ENCODE measurements around the gene TEX22. TPM values are rescaled to one million over a fixed set of nuclear protein-coding genes. Genes with fewer than 3 reads are reported as not detected.

Gene TEX22
- total RNA-seq, 2 donors from 2014 or later = 0.95 to 3.7 TPM

DNA sequence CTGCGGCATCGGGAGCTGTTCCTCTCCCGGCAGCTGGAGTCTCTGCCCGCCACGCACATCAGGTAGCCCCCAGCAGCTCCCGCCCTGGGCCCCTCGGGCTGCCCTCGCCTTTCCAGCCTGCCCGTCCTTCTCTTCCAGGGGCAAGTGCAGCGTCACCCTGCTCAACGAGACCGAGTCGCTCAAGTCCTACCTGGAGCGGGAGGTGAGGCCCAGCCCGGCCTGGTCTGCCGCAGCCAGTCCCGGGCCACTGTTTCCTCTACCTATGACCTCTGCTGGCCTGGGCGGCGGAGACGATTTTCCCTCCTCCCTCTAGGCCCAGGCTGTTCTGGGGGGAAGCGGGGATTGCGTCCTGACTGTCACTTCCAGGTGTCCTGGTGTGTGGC, 51.8 kb downstream of the TEX22 start:
- H3K27ac Mint-ChIP-seq = no peak overlapping the region
- H3K27me3 Mint-ChIP-seq = no peaks in the 10 kb centered on the region
- H3K36me3 Mint-ChIP-seq (ENCODE audit: low read depth) = peaks cover 36% of the 10 kb centered on the region
- no peak overlapping the region for H3K4me3 Mint-ChIP-seq
- no peaks in the 10 kb centered on the region for H3K9me3 Mint-ChIP-seq
- no peak for ATAC-seq (replicated peaks)
- no peaks in the 10 kb centered on the region for H3K4me1 Mint-ChIP-seq

DNA sequence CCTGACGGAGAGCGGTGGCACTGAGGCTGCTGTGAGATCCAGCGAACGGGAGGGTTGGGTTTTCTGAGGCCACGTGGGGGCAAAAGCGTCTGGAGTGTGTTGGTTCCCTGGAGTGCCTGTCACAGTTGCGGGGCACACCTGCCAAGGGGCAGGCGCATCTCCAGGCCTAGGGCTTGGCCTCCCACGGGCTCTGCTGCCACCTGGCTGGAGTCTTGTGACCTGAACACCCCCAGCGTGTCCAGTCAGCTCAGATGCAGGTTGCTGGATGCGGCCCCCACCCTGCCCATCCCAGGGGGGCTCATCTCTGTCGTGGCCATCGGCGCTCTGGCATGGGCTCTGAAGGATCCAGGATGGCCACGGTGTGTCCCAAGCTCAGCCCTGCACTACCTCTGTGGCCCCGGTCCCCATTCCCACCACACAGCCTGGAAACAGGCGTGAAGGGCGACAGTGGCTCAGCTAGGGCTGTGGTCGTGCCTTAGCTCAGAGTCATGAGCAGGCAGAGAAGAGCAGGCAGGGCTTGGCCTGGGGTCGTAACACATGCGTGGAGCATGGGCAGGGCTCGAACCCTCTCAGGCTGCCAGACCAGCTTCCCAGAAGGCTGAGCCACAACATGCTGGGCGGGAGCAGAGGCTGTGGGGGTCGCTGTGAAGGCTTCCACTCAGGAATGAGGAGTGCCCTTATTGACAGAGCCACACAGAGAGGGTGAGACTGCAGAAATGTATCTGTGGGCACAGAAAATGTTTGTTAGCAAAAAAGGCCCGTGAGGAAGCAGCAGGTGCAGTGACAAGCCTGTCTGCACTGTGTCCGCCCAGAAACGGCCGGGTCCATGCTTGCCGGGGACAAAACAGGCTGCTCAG, 52.8 kb downstream of the TEX22 start:
- no peaks in the 10 kb centered on the region for H3K4me1 Mint-ChIP-seq

GRCh38 chr14:105452963-105453362, 54.6 kb downstream of the TEX22 start:
- Mint-ChIP-seq H3K27me3 (no peaks in the 10 kb centered on the region), H3K27ac (no peak overlapping the region)

More for the DNA sequence above, 52.8 kb downstream of the TEX22 start:
- peaks cover 43% of the 10 kb centered on the region for H3K36me3 Mint-ChIP-seq (ENCODE audit: low read depth)
- no peaks in the 10 kb centered on the region for H3K9me3 Mint-ChIP-seq
- ATAC-seq (replicated peaks) = no peak
- no peaks in the 10 kb centered on the region for H3K27me3 Mint-ChIP-seq
- H3K27ac Mint-ChIP-seq = no peak overlapping the region
- H3K4me3 Mint-ChIP-seq = no peak overlapping the region

DNA sequence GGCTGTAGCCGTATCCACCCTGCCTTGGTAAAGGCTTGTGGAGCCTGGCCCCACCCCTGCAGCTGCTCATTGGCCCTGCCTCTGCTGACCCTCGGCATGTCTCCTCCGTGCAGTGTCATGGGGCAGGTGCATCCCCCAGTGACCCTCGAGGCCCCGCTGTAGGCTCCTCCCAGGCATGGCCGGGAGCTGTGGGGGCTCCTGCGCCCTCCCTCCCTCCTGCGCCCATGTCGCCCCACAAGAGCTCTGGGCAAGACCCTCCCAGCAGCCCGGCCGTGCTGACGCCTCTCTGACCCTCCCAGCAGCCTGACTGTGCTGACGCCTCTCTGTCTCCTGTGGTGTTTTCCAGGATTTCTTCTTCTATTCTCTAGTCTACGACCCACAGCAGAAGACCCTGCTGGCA, 55.5 kb downstream of the TEX22 start:
- no peaks in the 10 kb centered on the region for H3K9me3 Mint-ChIP-seq
- H3K4me1 Mint-ChIP-seq = no peaks in the 10 kb centered on the region
- H3K27ac Mint-ChIP-seq = no peak overlapping the region
- no peak overlapping the region for H3K4me3 Mint-ChIP-seq
- no peaks in the 10 kb centered on the region for H3K27me3 Mint-ChIP-seq
- H3K36me3 Mint-ChIP-seq (ENCODE audit: low read depth) = peaks cover 48% of the 10 kb centered on the region
- ATAC-seq (replicated peaks) = no peak

More at GRCh38 chr14:105452963-105453362, 54.6 kb downstream of the TEX22 start:
- peaks cover 48% of the 10 kb centered on the region for H3K36me3 Mint-ChIP-seq (ENCODE audit: low read depth)
- no peaks in the 10 kb centered on the region for H3K9me3 Mint-ChIP-seq
- ATAC-seq (replicated peaks) = no peak
- no peak overlapping the region for H3K4me3 Mint-ChIP-seq
- H3K4me1 Mint-ChIP-seq = no peaks in the 10 kb centered on the region

DNA sequence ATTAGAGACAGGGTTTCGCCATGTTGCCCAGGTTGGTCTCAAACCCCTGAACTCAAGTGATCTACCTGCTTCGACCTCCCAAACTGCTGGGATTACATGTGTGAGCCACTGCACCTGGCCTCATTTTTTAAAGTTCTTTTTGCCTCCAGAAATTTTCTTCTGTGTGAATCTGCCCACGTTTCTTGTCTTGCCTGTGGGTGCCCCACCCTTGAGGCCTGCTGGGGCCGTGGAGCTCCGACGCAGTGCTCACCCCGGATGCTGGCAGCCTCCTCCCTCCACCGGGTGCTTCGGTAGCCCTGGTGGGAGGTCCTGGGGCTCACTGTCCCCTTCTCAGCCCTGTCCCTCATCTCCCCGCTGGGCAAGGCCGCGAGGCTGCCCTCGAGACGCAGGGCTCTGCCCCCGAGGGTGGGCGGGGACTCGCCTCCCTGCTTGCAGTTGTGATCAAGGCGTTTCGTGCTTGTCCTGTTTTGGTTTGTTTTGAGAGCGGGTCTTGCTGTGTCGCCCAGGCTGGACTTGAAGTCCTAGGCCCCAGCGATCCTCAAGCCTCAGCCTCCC, 56.8 kb downstream of the TEX22 start:
- Mint-ChIP-seq H3K27ac (no peak overlapping the region), H3K9me3 (no peaks in the 10 kb centered on the region), H3K4me1 (no peaks in the 10 kb centered on the region), H3K27me3 (no peaks in the 10 kb centered on the region), H3K36me3 (ENCODE audit: low read depth) (peaks cover 48% of the 10 kb centered on the region), H3K4me3 (no peak overlapping the region)
- ATAC-seq (replicated peaks) = no peak

DNA sequence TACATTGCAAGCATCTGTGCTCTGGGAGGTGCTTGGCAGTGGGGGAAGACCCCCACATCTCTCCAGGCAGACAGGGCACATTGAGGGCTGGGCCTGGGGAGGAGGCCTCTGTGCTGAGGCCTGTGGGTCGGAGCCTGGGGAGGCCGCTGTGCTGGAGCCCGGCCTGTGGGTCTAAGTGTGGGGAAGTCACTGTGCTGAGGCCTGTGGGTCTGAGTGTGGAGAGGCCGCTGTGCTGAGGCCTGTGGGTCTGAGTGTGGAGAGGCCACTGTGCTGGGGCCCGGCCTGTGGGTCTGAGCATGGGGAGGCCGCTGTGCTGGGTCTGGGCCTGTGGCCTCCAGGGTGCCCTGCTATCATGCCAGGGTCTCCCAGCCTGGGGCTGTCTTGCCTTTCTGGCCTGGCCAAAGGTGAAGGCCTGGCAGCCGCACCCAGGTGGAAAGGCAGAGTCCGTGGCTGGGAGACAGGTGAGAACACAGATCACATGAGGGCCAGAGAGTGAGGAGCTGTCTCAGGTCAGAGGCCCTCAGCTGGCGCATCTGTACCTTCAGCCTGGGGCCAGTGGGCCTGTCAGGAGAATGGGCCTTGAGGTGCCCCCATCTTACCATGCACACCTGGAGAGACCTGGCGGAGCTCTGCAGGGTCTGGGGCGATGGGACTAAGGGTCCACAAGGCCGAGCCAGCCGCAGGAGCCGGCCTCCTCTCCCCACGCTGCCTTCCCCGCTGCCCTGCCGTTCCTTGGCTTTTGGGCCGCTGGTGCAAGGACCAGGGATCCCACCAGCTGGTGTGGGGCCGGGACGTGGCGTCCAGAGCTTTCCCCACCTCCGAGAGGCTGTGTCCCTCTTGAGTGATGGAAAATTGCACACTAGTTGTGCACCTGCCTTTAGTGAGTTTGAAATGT, 57.7 kb downstream of the TEX22 start:
- H3K9me3 Mint-ChIP-seq = no peaks in the 10 kb centered on the region
- H3K27me3 Mint-ChIP-seq = no peaks in the 10 kb centered on the region
- H3K27ac Mint-ChIP-seq = no peak overlapping the region
- no peak for ATAC-seq (replicated peaks)
- no peak overlapping the region for H3K4me3 Mint-ChIP-seq
- no peaks in the 10 kb centered on the region for H3K4me1 Mint-ChIP-seq
- peaks cover 48% of the 10 kb centered on the region for H3K36me3 Mint-ChIP-seq (ENCODE audit: low read depth)

DNA sequence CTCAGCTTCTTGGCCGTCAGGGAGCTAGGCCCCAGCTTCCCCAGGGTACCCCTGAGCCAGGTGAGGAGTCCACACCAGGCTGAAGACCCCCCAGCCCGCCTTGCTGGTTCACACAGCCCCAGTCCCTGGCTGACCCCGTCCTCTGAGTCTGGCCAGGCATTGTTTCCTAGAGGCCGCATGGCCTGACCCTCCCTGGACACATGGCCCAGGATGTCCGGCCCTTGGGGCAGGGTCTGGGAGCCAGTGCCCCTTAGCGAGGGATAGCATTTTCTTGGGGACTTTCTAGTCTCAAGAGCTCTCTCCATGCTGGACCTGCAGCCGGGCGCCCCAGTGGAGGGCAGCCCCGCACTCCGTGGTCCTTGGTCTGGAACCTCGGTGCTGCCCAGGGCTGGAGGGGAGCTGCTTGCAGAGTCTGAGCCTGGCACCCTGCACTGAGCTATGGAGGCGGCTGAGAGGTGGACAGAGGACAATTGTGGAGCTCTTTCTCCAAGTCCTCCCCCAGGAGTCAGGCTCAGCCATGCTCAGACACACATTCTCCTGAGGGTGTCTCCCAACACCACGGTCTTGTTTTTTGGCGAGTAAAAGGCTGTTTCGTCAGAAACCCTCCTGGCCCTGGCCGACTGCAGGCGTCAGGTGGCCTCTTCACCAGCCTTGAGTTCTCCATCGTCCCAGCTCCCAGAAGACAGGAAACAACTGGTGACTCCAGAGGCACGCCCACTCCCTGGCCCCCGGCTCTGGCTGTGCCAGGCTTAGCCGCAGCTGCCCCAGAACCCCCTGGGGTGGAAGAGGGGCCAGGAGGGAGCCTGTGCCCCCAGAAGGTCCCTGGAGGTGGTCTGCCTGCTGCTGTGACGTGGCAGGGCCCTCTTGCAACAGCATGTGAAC, 58.6 kb downstream of the TEX22 start:
- no peak for ATAC-seq (replicated peaks)
- H3K9me3 Mint-ChIP-seq = no peaks in the 10 kb centered on the region
- H3K4me1 Mint-ChIP-seq = no peaks in the 10 kb centered on the region
- H3K4me3 Mint-ChIP-seq = no peak overlapping the region
- no peak overlapping the region for H3K27ac Mint-ChIP-seq
- no peaks in the 10 kb centered on the region for H3K27me3 Mint-ChIP-seq
- H3K36me3 Mint-ChIP-seq (ENCODE audit: low read depth) = peaks cover 48% of the 10 kb centered on the region

GRCh38 chr14:105458010-105458409, 59.7 kb downstream of the TEX22 start:
- H3K27me3 Mint-ChIP-seq = no peaks in the 10 kb centered on the region
- no peaks in the 10 kb centered on the region for H3K9me3 Mint-ChIP-seq
- peaks cover 39% of the 10 kb centered on the region for H3K36me3 Mint-ChIP-seq (ENCODE audit: low read depth)
- H3K27ac Mint-ChIP-seq = no peak overlapping the region
- H3K4me1 Mint-ChIP-seq = no peaks in the 10 kb centered on the region
- no peak overlapping the region for H3K4me3 Mint-ChIP-seq
- no peak for ATAC-seq (replicated peaks)

DNA sequence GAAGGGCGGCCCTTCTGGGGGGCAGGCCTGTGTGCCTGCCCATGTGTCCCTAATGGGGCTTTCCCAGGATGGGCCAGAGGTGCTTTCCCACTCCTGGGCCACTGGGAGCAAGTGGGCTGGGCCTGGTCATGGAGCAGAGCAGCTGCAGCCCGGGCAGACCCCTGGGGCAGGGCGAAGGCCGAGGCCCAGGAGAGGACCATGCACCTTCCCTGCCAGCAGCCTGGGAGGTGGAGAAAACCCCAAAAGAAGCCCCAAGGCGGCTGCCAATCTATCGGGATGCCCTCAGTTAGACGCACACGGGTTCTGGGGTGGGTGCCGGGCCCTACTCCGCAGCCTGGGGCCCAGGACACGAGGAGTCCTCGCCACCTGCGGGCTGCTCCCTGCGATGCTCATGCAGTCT, 60.2 kb downstream of the TEX22 start:
- no peak for ATAC-seq (replicated peaks)
- no peak overlapping the region for H3K27ac Mint-ChIP-seq
- H3K27me3 Mint-ChIP-seq = no peaks in the 10 kb centered on the region
- no peaks in the 10 kb centered on the region for H3K4me1 Mint-ChIP-seq
- no peak overlapping the region for H3K4me3 Mint-ChIP-seq
- H3K36me3 Mint-ChIP-seq (ENCODE audit: low read depth) = peaks cover 39% of the 10 kb centered on the region
- H3K9me3 Mint-ChIP-seq = no peaks in the 10 kb centered on the region

DNA sequence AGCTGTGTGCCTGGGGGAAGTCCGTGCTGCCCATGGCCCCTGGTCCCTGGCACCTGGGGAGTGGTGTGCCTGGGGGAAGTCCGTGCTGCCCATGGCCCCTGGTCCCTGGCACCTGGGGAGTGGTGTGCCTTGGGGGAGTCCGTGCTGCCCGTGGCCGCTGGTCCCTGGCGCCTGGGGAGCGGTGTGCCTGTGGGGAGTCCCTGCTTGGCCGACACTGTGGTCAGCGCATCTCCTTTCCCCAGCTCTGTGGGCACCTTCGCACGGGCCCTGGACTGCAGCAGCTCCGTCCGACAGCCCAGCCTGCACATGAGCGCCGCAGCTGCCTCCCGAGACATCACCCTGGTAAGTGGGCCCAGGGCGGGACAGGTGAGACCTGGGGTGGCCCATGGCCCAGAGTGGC, 61.8 kb downstream of the TEX22 start:
- peaks cover 25% of the 10 kb centered on the region for H3K36me3 Mint-ChIP-seq (ENCODE audit: low read depth)
- no peaks in the 10 kb centered on the region for H3K4me1 Mint-ChIP-seq
- H3K27ac Mint-ChIP-seq = no peak overlapping the region
- H3K27me3 Mint-ChIP-seq = no peaks in the 10 kb centered on the region
- H3K9me3 Mint-ChIP-seq = no peaks in the 10 kb centered on the region
- H3K4me3 Mint-ChIP-seq = no peak overlapping the region
- no peak for ATAC-seq (replicated peaks)

GRCh38 chr14:105460616-105461015, 62.3 kb downstream of the TEX22 start:
- Mint-ChIP-seq H3K36me3 (ENCODE audit: low read depth) (peaks cover 20% of the 10 kb centered on the region), H3K9me3 (no peaks in the 10 kb centered on the region), H3K27ac (no peak overlapping the region), H3K4me1 (no peaks in the 10 kb centered on the region), H3K4me3 (no peak overlapping the region), H3K27me3 (no peaks in the 10 kb centered on the region)
- ATAC-seq (replicated peaks) = no peak

DNA sequence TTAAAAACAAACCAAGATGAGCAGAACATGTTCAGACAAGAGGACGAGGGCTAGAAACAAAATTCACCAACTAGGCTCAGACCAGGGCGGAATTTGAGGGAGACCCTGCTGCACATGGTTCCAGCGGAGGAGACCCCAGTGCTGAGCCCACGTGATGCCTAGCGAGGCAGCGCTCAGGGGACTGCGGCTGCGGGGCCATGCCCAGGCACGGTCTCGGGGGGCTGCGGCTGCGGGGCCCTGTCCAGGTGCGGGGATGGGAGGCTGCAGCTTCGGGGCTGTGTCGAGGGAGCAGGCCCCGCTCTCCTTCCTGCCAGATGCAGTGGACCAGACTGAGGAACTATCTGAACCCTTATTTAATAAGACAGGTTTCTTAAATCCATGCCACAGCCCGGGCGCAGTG, 63.6 kb downstream of the TEX22 start:
- H3K4me1 Mint-ChIP-seq = no peaks in the 10 kb centered on the region
- no peaks in the 10 kb centered on the region for H3K27me3 Mint-ChIP-seq
- no peak overlapping the region for H3K27ac Mint-ChIP-seq
- H3K9me3 Mint-ChIP-seq = no peaks in the 10 kb centered on the region
- no peak overlapping the region for H3K4me3 Mint-ChIP-seq
- no peak for ATAC-seq (replicated peaks)
- peaks cover 18% of the 10 kb centered on the region for H3K36me3 Mint-ChIP-seq (ENCODE audit: low read depth)

Measured in activated T-helper 17 cell treated with anti-CD3 and anti-CD28 coated beads, Interleukin-2, amount 50 U/mL, for 72 hours (primary cell).